ENCODE results near the gene FBXL16. TPM values are rescaled to one million over a fixed set of nuclear protein-coding genes. Genes with fewer than 3 reads are reported as not detected.

The FBXL16 gene
- total and polyA plus RNA-seq, 2 of the 13 experiments (the other 11 are each of a cell fraction or from before 2014, with no cell fraction given), result 0.22 to 2.0 TPM

DNA sequence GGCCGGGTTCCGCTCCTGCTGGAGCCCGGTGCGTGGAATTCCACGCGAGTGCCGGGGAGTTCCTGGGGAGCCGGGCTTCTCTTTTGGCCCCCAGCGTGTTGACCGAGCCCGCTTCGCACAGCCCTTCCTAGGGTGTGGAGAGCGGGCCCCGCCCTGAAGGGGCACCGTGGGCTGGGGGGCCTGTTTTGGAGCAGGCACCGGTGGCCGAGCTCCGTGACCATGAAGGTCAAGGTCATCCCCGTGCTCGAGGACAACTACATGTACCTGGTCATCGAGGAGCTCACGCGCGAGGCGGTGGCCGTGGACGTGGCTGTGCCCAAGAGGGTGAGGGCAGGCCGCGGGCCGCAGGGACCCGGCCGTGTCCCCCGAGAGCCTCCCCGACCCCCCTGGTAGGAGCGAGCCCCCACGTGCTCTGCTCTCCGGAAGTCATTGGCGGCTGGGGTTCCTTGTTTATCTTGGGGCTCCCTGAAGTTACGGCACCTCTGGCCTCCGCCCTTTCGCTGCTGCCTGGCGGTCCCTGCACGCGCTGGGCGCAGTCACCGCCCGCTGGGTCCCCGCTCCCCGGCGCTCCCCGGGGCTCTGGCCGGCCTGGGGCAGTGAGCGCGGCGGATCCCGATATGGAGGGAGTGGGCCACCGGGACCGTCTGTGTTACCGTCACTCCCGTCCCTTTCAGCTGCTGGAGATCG, 21.8 kb upstream of the FBXL16 start (continued):
- TF ChIP-seq CREB1 (IDR thresholded peaks at IDR 0.05), result no peak
- TF ChIP-seq CREB1 (CRISPR knock-in tag; IDR thresholded peaks at IDR 0.05), result no peak
- TF ChIP-seq PREB (CRISPR knock-in tag; IDR thresholded peaks at IDR 0.05), result no peak
- 0 out of 2 replicates have a peak, but pooled peaks have one; percentile 25 for TF ChIP-seq PHF8 (CRISPR knock-in tag; IDR thresholded peaks at IDR 0.05)
- no peak for TF ChIP-seq GZF1 (CRISPR knock-in tag; IDR thresholded peaks at IDR 0.05)
- TF ChIP-seq ZNF605 (CRISPR knock-in tag; IDR thresholded peaks at IDR 0.05), result no peak
- TF ChIP-seq AKAP8 (CRISPR knock-in tag; IDR thresholded peaks at IDR 0.05), result peak; percentile 8; the same call in 1 of the 2 replicates
- no peak for TF ChIP-seq ATF7 (IDR thresholded peaks at IDR 0.05)
- no peak for TF ChIP-seq ATF7 (CRISPR knock-in tag; IDR thresholded peaks at IDR 0.05)
- TF ChIP-seq MYNN (CRISPR knock-in tag; IDR thresholded peaks at IDR 0.05; ENCODE audit: low read depth), result no peak
- peak; percentile 15; the same call in 1 of the 2 replicates for TF ChIP-seq HDAC1 (CRISPR knock-in tag; IDR thresholded peaks at IDR 0.05)
- 0 out of 2 replicates have a peak, but pooled peaks have one; percentile 30 for TF ChIP-seq ZNF510 (CRISPR knock-in tag; IDR thresholded peaks at IDR 0.05; ENCODE audit: low read depth)
- no peak for TF ChIP-seq ZNF512B (CRISPR knock-in tag; IDR thresholded peaks at IDR 0.05; ENCODE audit: borderline replicate concordance)
- TF ChIP-seq HHEX (CRISPR knock-in tag; IDR thresholded peaks at IDR 0.05), result no peak
- no peak for TF ChIP-seq MTF2 (CRISPR knock-in tag; IDR thresholded peaks at IDR 0.05; ENCODE audit: borderline replicate concordance)
- no peak for TF ChIP-seq ATAD3A (CRISPR knock-in tag; IDR thresholded peaks at IDR 0.05)
- TF ChIP-seq PPARG (CRISPR knock-in tag; conservative IDR thresholded peaks at IDR 0.05), result no peak
- TF ChIP-seq ZIK1 (CRISPR knock-in tag; IDR thresholded peaks at IDR 0.05; ENCODE audit: borderline replicate concordance, low read depth), result no peak
- TF ChIP-seq RARG (CRISPR knock-in tag; IDR thresholded peaks at IDR 0.05; ENCODE audit: low read depth), result no peak
- no peak for TF ChIP-seq RFX5 (IDR thresholded peaks at IDR 0.05; ENCODE audit: low read depth, low read length)
- no peak for TF ChIP-seq ZNF777 (CRISPR knock-in tag; IDR thresholded peaks at IDR 0.05)
- TF ChIP-seq REXO4 (CRISPR knock-in tag; IDR thresholded peaks at IDR 0.05; ENCODE audit: borderline replicate concordance), result no peak
- no peak for TF ChIP-seq MAZ (IDR thresholded peaks at IDR 0.05; ENCODE audit: borderline replicate concordance, low read depth, low read length)
- peak; percentile 2; the same call in 1 of the 2 replicates for TF ChIP-seq MAZ (CRISPR knock-in tag; IDR thresholded peaks at IDR 0.05; ENCODE audit: low read depth)
- peak; percentile 77; the same call in 1 of the 2 replicates for TF ChIP-seq ATF7-NPFF (CRISPR knock-in tag; IDR thresholded peaks at IDR 0.05; ENCODE audit: low read depth)
- TF ChIP-seq ZNF792 (CRISPR knock-in tag; IDR thresholded peaks at IDR 0.05), result no peak
- TF ChIP-seq, protein P1, sequence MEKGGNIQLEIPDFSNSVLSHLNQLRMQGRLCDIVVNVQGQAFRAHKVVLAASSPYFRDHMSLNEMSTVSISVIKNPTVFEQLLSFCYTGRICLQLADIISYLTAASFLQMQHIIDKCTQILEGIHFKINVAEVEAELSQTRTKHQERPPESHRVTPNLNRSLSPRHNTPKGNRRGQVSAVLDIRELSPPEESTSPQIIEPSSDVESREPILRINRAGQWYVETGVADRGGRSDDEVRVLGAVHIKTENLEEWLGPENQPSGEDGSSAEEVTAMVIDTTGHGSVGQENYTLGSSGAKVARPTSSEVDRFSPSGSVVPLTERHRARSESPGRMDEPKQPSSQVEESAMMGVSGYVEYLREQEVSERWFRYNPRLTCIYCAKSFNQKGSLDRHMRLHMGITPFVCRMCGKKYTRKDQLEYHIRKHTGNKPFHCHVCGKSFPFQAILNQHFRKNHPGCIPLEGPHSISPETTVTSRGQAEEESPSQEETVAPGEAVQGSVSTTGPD (CRISPR knock-in tag; IDR thresholded peaks at IDR 0.05), result no peak
- peak; percentile 63; the same call in 1 of the 2 replicates for TF ChIP-seq TOPORS (CRISPR knock-in tag; IDR thresholded peaks at IDR 0.05)
- TF ChIP-seq ETV6 (CRISPR knock-in tag; conservative IDR thresholded peaks at IDR 0.05), result 0 out of 2 replicates have a peak, but pooled peaks have one; percentile 24
